Activated CD8-positive, alpha-beta memory T cell treated with anti-CD3 and anti-CD28 coated beads for 24 hours (primary cell): Measurements from ENCODE around the gene AGPAT1.
"Not testable (repeated sequence)": the region's sequence is repeated elsewhere in the genome, so short reads cannot be mapped to it uniquely, and the experiment has no call there.

Experiments
- DNase-seq: peaks from one replicate; pipeline ENCODE4 v3.0.0-alpha.2; 2020

Gene AGPAT1, protein sequence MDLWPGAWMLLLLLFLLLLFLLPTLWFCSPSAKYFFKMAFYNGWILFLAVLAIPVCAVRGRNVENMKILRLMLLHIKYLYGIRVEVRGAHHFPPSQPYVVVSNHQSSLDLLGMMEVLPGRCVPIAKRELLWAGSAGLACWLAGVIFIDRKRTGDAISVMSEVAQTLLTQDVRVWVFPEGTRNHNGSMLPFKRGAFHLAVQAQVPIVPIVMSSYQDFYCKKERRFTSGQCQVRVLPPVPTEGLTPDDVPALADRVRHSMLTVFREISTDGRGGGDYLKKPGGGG

DNA sequence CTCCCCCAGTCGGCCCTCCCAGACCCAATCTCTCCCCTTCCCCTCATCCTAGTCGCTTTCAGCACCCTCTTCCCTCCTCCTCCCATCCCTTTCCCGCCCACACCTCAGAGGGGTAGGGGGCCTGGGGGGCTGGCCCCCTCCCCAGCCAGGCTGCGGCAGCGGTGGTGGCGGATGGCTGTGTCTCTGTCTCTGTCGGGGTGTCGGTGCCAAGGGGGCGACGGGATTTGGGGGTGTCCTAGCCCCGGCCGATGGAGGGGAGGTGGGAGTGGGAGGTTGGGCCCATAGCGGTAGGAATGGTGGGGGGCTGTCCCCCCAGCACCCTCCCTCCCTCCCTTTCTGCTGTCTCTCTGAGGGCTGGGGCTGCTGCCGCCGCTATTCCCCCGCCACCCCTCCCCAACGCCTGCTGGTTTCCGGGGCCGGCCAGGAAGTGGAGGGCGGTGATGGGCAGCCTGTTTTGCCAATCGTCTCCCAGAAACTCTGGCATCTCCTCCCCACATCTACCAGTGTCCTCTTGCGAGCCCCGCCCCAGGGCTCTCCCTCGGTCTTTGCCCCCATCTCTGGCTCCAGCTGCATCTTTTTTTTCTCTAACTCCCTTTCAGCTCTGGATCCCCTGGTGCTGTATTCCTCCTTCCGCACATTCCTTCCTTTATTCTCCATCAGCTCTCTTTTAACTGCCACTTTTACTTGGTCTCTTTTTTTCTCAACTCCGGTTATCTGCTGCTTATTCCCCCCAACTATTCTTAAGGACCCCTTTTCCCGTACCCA is at the start of gene AGPAT1:
Gene AGPAT1, minus strand, starts transcription at position 374 of the 765 bp plus-strand sequence. CDS start 4,588 bp downstream, outside the sequence.
- DNase-seq, result peak; percentile 99

DNA sequence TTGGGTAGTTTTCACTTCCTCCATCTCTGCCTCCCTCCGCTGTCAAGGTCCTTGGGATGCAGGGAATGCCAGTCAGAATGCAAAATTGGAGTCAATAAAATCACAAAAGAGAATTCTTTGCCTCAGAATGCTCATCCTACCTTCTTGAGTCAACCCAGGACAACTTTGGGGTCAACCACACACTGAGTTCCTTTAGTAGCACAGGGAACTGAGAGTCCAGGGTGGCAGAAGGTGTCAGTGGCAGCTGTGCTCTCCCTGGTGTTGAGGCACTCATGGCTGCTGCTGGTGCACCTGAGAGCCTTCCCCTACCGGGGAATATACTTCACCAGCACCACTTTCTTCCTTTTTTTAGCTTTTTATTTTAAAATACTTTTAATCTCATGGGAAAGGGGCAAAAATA is 48.8 kb upstream of the AGPAT1 start:
- no peak for DNase-seq

DNA sequence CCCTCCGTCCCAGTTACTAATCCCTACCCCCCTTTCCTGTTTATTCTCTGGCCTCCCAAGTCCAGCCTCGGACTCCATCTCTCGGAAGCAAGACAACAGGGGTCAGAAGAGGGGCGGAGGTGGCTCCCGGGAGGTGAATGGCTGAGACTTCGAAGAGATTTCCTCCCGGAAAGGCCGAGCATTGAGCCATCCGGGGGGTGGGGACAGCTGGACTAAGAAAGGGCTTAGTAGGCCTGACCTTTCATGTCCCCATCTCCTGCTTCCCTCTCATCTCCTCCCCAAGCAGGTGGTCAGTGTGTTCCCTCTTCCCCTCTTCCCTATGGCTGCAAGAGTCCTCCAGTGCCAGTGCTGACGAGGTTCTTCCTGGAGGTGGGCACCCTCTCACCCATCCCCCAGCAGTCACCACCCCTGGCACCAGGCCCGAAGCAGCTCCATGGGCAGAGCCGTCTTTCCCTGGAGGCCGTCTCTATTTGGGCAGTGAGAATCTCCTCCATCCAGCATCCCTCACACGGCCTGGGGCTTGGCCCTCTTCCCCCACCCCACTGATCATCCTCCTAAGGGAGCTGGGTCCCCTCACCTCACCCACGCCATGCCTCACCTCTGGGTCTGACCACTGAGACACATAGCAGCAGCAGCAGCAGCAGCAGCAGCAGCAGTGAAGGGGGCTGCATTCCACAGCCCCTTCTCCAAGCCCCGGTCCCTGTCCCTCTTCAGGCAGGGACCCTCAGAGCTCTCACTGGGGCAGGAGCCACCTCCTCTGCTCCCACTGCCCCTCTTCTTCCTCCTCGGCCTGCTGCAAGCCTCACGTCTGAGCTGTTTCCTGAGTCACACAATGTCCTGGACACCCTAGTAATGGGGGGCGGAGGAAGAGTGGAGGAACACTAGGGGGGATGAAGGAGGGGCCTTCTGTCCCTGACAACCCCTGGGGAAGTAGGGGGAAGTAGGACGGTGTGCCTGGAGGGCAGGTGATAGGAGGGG is 47.7 kb upstream of the AGPAT1 start, which contains the start of gene NOTCH4:
Gene NOTCH4, minus strand, starts transcription at position 810 of the 978 bp plus-strand sequence. Its CDS starts 139 bp downstream, at position 671.
- DNase-seq, result no peak

DNA sequence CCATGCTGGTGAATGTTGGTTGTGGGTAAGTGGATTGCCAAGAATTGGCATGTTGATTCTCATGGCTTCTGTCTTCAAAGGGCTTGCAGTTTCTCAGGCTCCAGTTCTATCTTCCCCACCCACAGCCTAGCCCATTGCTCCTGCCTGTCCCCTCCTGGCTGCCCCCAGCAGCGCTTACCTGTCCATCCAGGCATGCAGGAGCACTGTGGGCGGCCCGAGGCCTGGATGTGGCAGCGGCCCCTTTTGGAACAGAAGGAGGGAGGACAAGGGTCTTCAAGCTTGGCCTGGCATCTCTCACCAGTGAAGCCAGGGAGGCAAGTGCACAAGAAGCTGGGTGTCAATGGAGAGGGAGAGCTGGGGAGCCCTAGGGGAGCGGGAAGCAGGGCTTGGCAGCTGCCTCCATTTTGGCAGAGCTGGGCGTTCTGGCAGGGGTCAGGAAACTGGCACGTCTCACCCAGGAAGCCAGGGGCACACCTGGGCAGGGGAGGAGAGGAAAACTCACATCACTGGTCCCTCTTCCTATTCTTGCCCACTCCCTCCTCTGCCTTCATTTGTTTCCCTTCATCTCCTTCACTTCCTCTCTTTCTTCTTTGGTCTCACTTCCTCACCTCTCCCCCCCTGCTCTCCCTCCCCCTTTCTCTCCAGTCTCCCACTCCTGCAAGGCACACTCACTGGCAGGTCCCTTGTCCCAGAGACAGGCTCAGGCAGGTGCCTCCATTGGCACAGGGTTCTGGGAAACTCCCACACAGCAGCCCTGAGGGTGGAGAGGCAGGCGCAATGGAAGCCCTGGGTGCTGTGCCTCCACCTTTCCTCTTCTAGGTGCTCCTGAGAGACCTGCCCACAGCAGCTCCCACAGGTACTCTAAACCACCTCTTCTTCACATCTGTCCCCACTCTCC is 46.7 kb upstream of the AGPAT1 start:
- DNase-seq, result no peak

DNA sequence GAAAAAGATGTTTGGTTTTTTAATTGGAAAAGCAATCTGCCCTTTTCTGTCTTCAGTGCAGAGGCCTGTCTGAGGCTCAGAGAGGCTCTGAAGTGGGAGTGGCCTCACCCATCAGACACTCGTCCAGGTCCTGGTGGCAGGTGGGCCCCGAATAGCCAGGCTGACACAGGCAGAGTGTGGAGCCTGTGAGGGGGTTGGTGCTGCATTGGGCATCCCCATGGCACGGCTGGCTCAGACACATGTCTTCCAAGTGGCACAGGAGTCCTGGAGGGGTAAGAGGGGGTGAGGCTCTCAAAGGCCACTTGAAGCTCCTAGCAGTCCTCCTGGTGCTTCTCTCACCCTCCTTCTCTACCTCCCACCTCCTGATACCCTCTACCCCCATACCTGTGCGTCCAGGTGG is 44.1 kb upstream of the AGPAT1 start:
- no peak for DNase-seq

DNA sequence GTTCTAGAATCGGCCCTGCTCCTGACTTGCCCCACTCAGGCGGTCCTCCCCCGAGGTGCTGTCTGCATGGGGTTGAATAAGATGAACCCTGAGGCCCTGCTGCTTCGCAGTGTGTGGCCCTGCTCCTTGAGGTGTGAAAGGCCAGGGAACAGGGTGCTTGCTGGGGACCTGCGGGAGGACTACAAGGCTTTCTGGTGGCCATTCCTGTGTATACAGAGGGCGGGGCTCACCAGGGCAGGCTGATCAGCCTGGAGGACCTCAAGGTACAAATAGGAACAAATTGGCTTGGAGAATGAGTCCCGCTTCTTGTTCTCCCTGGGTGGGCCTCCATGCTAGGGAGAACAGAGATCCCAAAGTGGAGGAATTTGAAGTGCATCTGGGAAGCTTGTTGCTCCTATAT is 42.3 kb upstream of the AGPAT1 start:
- DNase-seq, result no peak

DNA sequence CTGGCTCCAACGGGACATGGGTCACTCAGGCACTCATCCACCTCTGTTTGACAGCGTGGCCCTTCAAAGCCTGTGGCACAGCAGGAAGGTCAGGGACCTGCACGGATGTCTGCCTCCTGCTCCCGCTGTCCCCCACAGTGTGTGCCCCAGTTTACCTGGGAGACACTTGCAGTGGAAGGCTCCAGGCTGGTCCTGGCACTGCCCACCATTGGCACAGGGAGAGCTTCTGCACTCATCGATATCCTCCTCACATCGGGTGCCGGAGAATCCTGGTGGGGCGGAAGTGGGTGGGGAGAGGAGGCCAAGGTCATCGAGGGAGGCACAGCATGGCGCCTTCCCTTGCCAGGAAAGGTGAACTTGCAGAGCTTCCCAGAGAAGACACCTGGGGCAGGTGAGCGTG is 41.1 kb upstream of the AGPAT1 start:
- no peak for DNase-seq

DNA sequence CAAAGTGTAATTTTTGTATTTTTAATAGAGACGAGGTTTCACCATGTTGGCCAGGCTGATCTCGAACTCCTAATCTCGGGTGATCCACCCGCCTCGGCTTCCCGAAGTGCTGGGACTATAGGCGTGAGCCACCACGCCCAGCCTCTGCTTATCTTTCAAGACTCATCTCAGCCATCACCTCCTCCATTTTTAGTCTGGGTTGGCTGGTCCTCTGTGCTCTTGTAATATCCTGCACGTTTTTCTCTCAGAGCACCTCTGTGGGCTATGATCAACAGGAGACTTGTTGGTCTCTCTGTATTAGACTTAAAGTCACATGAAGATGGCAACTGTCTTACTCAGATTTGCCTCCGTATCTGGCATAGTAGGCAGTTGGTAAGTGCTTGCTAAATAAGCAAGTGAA is 40.4 kb upstream of the AGPAT1 start:
- DNase-seq, result no peak

DNA sequence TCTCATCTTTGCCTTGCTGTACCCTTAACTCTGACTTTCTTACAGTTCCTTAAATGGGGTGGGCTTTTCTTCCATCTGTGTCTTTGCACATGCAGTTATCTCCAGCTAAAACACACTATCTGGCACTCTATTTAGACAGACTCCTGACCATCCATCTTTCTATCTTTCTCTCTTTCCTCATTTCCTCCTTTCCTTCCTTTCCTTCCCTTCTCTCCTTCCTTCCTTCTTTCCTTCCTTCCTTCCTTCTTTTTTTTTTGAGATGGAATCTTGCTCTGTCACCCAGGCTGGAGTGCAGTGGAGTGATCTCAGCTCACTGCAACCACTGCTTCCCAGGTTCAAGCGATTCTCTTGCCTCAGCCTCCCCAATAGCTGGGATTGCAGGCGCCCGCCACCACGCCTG is 39.7 kb upstream of the AGPAT1 start:
- DNase-seq, result no peak

DNA sequence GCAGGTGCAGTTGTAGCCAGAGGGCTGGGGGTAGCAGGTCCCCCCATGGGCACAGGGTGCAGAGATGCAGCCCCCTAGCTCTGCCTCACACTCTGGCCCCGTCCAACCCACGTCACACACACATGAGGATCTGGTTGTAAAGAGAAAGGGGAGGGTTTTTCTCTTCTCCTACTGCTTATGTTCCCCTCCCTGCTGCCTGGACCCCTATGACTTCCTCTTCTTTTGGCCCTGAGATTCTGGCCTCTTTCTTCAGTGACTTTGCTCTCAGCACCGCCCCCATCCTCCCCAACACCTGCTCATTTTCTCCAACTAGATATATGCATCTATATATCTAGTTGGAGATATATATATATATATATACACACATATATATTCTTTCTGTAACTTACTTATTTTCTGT is 38.2 kb upstream of the AGPAT1 start:
- DNase-seq, result no peak

DNA sequence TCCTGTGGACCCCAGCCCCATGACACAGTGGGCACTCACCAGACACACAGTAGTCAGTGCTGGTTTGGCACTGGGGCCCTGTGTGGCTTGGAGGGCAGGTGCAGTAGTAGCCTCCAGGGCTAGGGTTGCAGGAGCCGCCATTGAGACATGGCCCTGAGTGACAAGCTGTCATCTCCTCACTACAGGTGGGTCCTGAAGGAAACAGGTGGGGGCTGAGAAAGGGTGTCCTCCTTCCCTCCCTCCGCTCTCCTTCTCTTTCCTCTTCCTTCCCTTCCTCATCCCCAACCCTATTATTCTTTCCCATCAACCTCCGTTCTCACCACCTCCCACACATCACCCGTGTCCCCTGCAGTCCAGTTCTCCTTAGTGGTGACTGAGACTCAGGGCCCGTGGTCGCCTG is 37.8 kb upstream of the AGPAT1 start:
- DNase-seq, result no peak

DNA sequence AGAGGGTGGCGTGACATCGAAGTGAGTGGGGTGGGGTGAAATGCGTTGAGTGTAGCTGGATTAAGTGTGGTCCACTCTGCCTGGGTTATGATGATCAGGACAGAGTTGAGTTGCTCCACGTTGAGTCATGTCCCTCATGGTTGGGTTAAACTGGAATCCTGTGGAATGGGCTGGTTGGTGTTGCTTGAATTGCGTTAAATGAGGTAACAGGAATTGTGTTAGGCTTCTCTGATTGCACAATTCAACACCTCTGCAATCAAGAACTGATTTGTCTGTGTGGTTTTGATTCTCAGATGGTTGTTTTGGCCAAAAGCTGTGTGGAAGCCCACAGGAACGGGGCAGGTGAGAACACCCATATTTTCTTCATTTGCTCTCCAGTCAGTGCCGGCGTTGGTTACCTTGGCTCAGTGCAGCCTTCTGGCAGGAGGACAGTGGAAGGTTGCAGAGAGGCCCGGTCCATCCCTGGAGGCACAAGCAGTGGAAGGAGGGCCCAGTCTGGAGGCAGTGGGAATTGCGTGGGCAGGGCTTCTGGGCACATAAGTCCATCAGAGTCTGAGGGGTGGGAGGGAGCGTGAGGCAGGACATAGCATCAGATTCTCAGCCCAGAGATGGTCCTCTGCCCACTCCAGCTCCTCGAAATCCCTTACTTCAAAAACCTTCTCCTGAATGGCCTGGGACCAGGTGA is 36.3 kb upstream of the AGPAT1 start:
- DNase-seq, result no peak

DNA sequence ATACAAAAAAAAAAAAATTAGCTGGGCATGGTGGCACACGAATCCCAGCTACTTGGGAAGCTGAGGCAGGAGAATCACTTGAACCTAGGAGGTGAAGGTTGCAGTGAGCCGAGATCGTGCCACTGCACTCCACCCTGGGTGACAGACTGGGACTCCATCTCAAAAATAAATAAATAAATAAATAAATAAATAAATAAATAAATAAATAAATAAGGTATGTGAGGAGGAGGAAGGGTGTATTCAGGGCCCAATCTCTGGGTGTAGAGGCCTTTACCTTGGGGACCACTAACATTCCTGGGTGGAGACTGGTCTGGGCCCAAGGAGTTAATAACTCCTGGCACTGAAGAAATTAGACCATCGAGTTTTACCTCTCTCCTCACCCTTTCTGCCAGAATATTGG is 35.5 kb upstream of the AGPAT1 start:
- not testable (repeated sequence) for DNase-seq

DNA sequence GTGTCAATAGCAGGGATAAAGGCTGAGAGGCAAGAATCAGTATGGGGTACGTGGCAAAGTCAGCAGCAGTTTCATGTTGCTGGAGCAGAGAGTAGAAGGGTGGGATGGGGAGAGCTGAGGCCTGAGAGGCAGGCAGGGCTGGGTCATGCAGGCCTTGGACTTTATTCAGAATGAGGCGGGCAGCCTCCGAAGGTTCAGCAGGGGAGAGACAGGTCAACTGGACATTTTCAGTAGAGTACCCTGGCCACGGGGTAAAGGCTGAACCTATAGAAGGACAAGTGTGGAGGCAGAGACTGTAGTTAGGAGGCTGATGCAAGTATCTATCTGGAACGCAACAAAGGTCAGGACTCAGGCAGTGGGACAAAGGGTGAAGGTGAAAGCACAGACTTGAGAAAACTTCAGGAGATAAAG is 34.3 kb upstream of the AGPAT1 start:
- no peak for DNase-seq

DNA sequence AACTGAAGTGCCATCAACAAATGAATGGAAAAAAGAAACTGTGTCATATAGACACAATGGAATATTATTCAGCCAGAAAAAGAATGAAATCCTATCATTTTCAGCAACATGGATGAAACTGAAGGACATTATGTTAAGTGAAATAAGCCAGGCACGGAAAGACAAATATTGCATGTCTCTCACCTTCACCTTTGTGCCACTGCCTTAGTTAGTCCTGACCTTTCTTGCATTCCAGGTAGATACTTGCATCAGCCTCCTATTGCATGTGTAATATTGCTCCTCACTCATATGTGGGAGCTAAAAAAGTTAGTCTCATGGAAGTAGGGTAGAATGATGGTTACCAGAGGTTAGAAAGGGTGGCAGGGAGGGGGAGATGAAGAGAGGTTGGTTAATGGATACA is 33.1 kb upstream of the AGPAT1 start:
- DNase-seq, result no peak

DNA sequence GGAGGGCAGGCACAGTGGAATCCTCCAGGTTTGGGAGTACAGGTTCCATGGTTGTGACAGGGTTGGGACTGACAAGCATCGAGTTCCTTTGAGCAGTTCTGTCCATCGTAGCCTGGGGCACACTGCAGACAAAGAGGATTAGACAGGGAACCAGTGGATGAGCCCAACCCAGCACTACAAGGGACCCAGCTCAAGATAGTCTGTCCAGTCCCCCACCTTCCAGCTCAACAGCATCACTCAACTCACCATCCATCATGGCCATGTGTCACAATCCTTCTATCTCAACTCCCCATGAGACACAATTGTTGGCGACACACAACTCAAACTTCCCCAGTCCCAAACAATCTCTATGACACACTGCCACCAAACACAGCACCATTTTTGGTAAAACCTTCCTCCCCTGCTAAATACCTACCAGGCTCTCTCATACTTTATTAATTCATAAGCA is 28.4 kb upstream of the AGPAT1 start:
- DNase-seq, result no peak

DNA sequence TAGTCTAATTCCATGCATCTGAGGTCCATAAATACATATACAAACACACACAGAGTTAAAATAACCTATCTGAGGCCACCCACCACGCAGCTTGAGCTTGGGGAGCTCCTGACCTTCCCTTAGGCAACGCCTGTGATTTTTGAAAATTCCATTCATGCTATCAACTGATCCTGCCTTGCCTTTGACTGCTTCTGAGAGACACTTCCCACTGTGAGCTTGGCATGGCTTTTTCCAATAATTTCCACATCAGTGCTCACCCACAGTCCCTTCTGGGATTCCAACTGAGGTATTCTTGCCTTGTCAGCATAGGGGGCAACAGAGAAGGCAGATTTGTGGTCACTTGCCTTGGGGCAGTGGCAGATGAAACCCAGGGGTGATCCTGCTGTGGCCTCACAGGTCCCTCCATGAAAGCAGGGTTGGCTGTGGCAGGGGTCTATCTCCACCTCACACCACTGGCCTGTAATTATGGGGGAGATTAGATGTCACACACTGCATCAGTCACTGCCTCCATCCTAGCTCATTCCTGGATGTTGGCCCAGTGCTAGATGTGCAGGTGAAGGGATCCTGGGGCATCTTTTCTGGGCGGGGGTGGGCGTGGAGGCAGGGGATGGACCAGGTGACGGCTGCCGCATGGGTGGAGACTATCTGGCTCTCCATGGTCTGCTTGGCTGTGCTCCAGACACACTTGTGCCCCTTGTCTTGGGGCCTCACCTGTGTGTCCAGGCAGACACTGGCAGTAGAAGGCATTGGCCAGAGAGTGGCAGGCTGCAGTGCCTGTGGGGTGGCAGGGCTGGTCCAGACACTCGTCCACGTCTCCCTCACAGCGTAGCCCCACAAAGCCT is 27.8 kb upstream of the AGPAT1 start:
- no peak for DNase-seq

DNA sequence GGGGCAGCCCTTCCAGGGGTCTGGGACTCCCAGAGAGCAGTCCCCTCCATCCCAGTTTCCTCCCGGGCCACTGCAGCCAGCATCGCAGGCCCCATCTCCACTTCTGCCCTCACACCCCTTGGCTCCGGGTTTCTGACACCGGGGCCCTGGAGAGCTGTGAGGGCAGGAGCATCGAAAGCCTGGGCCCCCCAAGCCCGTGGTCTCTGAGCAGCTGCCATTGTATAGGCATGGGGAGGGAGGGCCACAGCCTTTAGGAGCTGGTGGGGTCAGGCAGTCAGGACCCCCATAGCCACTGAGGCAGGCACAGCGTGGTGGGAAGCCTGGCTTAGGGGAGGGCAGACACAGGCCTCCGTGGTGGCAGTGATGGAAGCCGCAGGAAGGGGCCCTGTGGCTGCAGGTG is 26.3 kb upstream of the AGPAT1 start:
- DNase-seq, result no peak

DNA sequence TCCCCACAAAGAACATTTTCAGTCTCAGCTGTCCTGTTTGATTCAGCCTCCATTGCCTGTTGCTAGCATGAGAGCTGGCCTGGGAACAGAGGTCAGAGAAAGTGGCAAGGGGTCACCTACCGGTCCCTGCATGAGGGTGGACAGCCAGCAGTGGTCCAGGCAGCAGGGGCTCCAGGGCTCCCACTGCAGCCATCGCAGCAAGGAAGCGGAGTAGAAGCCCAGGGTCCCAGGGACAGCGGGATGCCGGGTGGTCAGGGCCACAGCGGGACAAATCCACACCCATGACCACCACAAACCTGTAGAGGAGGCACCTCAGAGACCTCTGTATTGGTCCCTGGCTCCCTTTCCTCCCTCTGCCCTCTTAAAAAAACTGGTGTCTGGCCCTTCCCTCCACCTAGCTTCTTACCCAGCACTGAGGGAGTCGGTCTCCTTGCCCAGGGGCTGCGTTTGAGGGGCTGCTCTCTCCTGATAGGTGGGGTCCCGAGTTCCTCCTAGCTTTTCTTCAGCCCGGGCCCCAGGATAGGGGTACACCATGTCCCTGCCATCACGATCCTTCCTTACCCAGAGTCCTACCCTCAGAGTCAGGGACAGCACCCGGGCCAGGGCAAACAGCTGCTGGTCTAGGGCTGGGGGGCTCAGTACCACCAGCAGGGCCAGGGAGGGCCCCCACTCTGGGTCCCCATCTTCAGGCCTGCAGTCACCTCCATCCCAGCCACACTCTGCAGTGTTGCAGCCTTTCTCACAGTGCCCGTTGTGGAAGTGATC is 25.0 kb upstream of the AGPAT1 start:
- no peak for DNase-seq

DNA sequence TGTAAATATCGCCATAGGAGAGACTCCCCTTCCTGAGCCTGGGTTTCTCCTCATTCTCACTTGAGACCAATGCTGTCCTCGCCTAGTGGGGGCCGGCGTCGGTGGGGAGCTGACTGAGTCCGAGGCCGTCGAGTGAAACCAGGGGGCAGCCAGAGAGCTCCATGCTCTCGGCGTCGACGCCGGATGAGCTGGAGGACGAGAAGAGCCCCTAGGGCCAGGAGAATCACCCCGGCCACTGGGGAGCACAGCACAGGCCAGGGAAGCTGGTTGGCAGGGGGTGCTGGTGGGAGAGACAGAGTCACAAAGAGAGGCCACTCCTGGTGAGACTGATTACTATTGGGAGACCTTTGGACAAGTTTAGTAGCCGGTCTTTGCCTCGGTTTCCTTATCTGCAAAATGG is 23.0 kb upstream of the AGPAT1 start:
- DNase-seq, result no peak
